ENCODE data around the gene SNAPC1.

The SNAPC1 gene

GRCh38 chr14:61720741-61721140 is 41.5 kb upstream of the SNAPC1 start:
- TF ChIP-seq CTCF (conservative IDR thresholded peaks at IDR 0.05; ENCODE audit: low read depth, low read length), result no peak
- no peak overlapping the region for H3K4me3 ChIP-seq (ENCODE audit: low read depth, low read length)
- DNase-seq (ENCODE audit: low read depth), result no peak

- no peak for TF ChIP-seq CTCF (conservative IDR thresholded peaks at IDR 0.05; ENCODE audit: low read depth, low read length)
- DNase-seq (ENCODE audit: low read depth), result no peak
- no peak overlapping the region for H3K4me3 ChIP-seq (ENCODE audit: low read depth, low read length)
These were observed 38.1 kb upstream of the SNAPC1 start for GRCh38 chr14:61724133-61724532.

GRCh38 chr14:61726778-61727658 is 35.2 kb upstream of the SNAPC1 start:
- DNase-seq (ENCODE audit: low read depth), result no peak
- H3K4me3 ChIP-seq (ENCODE audit: low read depth, low read length), result no peak overlapping the region
- TF ChIP-seq CTCF (conservative IDR thresholded peaks at IDR 0.05; ENCODE audit: low read depth, low read length), result no peak

- peak; percentile 37 for TF ChIP-seq CTCF (conservative IDR thresholded peaks at IDR 0.05; ENCODE audit: low read depth, low read length)
- DNase-seq (ENCODE audit: low read depth), result no peak
- no peak overlapping the region for H3K4me3 ChIP-seq (ENCODE audit: low read depth, low read length)
These were observed 31.4 kb upstream of the SNAPC1 start for GRCh38 chr14:61730756-61731373.

GRCh38 chr14:61733972-61734371 is 28.2 kb upstream of the SNAPC1 start:
- peak; percentile 51 for DNase-seq (ENCODE audit: low read depth)
- no peak overlapping the region for H3K4me3 ChIP-seq (ENCODE audit: low read depth, low read length)
- no peak for TF ChIP-seq CTCF (conservative IDR thresholded peaks at IDR 0.05; ENCODE audit: low read depth, low read length)

- DNase-seq (ENCODE audit: low read depth), result peak; percentile 49
- no peak for TF ChIP-seq CTCF (conservative IDR thresholded peaks at IDR 0.05; ENCODE audit: low read depth, low read length)
These were observed 25.5 kb upstream of the SNAPC1 start for GRCh38 chr14:61736751-61737150.

More at GRCh38 chr14:61736751-61737150, 25.5 kb upstream of the SNAPC1 start:
- no peak overlapping the region for H3K4me3 ChIP-seq (ENCODE audit: low read depth, low read length)

All from choroid plexus epithelial cell (primary cell).